Colon (tissue), 2 donors: Measurements from ENCODE around the gene BARHL1.

Source experiments
- FAIRE-seq: peaks from 2 replicates; lab custom pipeline; 2012; peaks lifted over from hg19 to GRCh38; lab: Jason Lieb, UNC
- donor health status: control.
- donor health status: control.

The BARHL1 gene

GRCh38 chr9:132587592-132587955, 5.2 kb downstream of the BARHL1 start:
- no peak for FAIRE-seq

GRCh38 chr9:132588098-132588497, 5.7 kb downstream of the BARHL1 start:
- no peak for FAIRE-seq

GRCh38 chr9:132588501-132589147, 6.2 kb downstream of the BARHL1 start:
- no peak for FAIRE-seq

DNA sequence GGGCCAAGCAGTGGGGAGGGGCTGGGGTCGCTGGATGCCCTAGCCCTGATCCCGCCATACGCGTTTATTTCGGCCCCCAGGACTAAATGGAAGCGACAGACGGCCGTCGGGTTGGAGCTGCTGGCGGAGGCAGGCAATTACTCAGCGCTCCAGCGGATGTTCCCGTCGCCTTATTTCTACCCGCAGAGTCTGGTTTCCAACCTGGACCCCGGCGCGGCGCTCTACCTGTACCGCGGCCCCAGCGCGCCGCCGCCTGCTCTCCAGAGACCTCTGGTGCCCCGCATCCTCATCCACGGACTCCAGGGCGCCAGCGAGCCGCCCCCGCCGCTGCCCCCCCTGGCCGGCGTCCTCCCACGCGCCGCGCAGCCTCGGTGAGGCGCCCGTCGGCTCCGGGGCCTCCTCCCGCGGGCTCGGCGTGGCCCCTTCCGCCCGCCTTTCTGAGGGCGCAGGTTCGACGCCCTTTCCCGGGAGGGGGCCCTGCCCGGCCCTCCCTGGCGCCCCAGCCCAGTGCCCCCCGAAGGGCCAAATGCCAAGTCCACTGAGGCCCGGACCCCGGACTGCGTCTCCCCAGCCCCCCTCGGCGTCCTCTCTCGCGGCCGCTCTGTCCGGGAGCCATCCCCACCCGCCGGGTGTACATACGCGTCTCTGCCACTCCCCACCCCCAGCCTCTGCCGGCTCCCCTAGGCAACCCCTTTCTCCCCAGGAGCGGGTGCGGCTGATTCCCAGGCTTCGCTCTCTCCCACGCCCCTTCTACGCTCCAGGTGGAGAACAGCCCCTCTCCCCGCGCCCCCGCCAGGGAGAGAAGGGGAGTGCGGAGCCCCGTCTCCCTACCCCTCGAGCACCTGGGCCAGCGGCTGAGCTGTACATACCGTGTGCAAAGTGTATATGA, 7.0 kb downstream of the BARHL1 start:
- FAIRE-seq = no peak

GRCh38 chr9:132590037-132590317, 7.6 kb downstream of the BARHL1 start:
- no peak for FAIRE-seq

DNA sequence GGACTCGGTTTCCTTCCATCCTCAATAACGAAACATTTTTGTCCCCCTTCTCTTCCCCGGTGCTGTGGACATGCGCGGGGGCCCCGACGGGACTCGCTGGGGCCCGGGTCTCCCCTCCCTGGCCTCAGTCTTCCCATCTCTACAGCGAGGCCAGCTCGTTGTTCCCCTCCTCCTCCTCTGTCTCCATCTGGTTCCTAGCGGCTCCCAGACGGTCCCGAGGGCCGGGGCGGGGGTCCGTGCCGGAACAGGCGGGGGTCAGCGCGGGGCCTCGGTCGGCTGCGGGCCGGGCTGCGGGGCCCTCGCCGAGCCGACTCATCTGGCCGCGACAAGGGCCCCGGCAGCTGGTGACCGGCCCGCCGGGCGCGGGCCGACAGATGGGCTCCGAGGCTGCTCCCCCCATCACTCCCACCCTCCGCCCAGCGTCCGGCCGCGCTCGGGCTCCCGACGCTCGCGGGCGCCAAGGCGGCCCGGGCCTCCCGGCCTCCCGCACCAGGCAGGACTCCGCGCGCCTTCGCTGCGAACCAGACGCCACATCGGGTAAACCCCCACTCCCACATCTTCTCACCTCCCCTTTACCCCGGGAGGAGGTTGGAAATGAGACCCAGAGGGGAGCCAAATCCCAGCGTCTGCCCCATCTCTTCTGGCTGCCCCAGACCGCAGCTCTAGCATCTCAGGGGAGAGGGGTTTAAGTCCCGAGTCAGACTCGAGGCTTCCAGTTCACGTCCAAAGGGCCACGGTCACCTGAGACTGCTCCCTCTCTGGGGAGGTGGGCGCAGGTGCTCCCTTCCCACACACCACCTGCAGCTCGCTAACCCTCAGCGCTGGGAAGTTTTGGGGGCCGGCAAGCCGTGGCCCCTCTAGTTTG, 8.1 kb downstream of the BARHL1 start:
- FAIRE-seq = no peak

DNA sequence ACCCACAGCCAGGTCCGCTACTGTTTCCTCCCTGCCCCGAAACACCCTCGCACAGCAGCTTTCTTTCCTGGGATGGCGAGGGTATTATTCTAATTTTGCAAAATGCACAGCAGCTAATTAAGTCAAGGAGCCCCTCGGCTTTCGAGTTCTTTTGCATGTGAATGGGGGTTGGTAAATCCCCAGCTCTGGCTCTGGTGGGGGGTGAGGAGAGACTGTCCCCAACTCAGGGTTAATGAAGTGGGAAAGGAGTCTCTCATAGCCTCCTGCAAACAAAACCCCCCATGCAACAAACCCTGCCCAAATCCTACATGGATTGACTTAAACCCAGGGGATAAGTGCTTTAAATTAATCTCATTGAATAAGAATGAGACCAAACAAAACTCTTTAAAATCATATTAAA, 8.8 kb downstream of the BARHL1 start:
- no peak for FAIRE-seq

DNA sequence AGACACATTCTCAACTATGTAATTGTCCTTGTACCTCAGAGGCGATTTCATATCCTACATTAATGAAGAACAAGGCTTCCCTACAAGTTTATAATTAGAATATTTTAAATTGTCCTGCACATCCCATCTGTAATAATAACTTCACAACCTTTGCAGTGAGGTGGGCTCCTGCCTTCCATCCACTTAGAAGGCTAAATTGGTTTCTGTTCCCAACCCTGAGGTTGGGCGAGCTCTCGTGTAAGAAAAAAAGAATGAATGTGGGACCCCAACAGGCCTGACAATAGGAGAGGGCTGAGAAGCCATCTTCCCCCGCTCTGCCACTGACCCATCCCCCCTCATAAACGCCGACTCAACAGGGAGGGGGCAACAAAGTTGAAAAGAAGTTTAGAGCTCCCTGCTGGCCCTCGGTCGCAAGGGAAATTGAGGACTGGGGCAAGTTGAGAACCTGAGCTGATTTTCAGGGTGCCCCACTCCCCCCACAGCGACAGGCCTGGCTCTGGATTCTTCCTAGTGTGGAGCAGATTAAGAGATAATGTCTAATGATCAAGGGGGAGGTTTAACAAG, 9.4 kb downstream of the BARHL1 start:
- no peak for FAIRE-seq

DNA sequence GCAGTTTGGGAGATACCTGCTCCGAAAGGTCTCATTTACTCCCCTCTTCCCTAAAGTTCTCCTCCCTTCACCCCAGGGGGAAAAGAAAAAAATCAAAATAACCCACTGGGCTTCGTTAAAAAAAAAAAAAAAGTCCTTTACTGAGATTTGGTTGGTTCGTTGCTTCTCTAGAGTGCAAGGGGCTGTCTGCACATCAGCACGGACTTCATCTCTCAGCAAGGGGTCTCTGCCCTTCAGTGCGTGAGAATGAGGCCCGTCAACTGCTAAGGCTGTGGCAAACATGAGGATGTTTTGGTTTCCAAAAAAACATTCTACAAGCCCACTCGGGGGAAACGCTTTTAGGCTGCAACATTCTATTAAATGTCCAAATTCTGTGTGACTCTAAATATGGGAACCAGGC, 10.0 kb downstream of the BARHL1 start:
- FAIRE-seq = no peak

- no peak for FAIRE-seq
These were observed 12.0 kb downstream of the BARHL1 start for GRCh38 chr9:132594412-132594811.

DNA sequence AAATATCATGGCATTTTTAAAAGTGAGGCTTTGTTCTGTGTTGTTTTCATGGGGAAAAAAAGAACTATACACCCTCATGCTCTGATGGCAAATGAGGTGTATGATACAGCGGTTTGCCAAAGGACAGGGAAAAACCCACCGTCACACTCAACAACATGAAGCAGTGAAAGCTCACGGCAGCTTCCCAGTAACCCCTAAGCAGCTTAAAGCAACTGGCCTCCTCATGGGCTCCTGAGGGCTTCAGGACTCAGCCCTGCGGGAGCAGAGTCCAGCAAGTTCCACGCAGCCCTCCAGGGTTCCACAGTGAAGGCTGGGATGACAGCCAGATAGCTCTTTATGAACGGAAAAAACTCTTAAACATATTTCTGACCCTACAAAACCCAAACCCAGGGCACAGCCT, 12.9 kb downstream of the BARHL1 start:
- FAIRE-seq = no peak

GRCh38 chr9:132596200-132596599, 13.8 kb downstream of the BARHL1 start:
- FAIRE-seq = no peak

DNA sequence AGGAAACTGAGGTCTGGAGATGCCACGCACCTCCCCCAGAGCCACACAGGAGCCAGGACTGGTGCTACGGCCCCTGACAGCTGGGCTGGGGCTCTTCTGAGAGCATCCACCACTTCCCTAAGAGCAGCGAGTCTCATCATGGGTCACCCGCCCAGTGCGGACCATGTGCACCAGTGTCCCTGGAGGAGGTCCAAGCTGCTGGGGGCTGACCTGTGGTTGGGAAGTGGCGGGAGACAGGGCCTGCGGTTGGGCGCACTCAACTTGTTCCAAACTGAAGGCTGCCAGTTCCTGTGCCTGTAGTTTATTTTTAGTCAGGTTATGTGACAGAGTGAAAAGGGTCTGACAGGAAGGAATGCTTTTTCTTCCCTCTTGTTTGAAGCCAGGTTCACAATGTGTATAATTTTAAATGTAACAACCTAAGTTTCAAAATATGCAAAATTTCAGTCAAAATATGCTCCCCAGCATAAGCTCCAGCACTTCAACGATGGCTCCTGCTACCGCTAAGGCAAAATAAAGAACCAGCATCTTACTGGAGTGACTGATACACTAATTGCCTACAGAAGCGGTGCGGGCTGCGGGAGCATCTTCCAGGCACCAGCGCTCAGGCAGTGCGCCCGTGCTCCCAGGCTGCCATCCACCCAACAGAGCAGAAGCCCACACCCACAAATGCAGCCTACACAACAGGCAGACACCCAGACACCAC, 14.8 kb downstream of the BARHL1 start:
- no peak for FAIRE-seq

GRCh38 chr9:132600326-132600984, 18.0 kb downstream of the BARHL1 start:
- no peak for FAIRE-seq

DNA sequence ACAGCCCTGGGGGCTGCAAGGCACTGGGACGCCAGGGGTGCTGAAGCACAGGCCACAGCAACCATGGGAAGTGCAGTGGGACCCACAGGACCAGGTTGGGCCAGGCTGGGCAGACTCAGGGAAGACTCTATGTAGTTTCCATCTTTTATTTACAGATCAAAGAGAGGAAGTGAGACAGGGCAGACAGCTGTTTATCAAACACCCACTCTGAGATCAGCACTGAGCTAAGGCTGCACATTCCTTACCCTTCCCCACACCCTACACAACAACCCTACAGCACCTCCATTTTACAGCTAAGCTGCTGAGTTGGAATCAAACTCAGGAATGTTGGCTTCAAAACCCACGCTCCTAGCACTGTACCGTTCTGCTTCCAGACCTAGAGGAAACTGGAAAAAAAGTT, 19.8 kb downstream of the BARHL1 start:
- FAIRE-seq = no peak

GRCh38 chr9:132605387-132605786, 23.0 kb downstream of the BARHL1 start:
- FAIRE-seq = no peak

DNA sequence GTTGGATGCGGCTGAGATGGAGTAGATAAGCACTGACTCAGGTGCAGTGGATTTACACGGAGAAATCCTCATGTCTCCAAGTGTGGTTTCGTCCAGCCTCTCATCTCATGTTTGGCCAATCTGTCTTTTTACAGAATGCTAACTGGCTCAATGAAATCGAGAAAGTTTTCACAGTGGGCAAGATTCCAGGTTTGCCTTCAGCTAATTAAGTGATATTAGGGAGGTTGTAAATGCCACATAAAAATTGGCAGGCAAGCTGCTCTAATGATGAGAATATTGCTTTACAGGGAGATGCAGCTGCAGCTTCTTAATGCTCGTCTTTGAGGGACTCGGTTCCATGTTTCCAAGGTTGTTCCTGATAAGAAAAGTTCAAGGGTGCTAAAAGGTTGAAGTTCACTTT, 23.7 kb downstream of the BARHL1 start:
- no peak for FAIRE-seq

GRCh38 chr9:132609184-132609583, 26.8 kb downstream of the BARHL1 start:
- FAIRE-seq = no peak

DNA sequence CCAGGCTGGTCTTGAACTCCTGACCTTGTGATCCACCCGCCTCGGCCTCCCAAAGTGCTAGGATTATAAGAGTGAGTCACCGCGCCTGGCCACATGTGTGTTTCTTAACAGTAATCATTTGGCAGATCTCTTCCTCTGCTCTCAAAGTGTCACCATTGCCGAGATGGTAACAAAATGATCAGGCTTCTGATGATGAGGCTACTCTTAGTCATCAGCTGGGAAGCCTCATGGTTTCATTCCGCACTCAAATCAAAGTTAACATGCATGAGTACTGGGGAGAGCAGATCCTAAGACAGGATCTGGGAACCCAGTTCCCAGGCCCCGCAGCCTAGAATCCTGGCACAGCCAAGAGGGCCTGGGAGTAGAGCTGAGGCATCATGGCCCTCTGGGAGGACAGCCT, 27.4 kb downstream of the BARHL1 start:
- no peak for FAIRE-seq

- no peak for FAIRE-seq
These were observed 28.3 kb downstream of the BARHL1 start for GRCh38 chr9:132610661-132611060.

DNA sequence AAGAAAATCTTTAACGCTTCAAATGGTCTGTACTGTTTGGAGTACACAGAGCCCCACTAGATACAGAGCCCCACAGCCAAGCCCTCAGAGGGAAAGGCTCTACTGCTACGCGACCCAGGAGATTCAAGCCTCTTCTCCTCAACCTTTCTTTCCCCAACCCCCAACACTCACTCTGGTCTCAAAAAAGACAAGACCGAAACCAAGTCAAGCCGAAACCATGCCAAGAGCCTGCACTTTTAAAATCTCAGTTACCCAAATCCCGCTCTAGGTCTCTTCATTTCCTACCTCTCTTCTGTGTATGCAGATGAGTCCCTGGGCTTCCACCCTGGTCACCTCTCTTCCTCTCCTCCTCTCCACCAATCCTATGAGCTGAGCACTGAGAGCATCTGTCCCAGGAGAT, 31.9 kb downstream of the BARHL1 start:
- no peak for FAIRE-seq

GRCh38 chr9:132615774-132616173, 33.4 kb downstream of the BARHL1 start:
- no peak for FAIRE-seq
